ENCODE data around the gene HBA2.

DNA sequence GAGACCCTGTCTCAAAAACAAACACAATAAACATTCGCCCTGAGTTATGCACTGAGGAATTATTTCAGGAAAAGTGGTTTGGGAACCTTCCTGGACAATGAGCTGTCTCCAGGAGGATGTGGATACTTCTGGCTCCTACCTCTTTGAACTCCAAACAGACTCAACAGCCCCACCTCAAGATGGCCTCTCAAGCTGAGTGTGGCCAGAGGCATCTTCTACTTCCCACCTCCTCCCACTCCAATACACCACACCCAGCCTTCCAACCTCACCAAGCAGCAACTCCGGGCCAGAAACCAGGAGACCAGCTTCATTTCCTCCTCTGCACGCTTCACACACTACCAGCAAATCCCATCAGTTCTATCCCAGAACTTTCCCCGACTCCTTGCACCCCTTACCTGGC, 19.2 kb downstream of the HBA2 start:
- TF ChIP-seq CTCF (IDR thresholded peaks at IDR 0.05; ENCODE audit: insufficient read depth, low read length, poor library complexity, severe bottlenecking) (no peak), EZH2phosphoT487 (conservative IDR thresholded peaks at IDR 0.05; ENCODE audit: low read length) (no peak)
